ENCODE results near the gene PDK1.

- TF ChIP-seq POLR2A (IDR thresholded peaks at IDR 0.05; ENCODE audit: low read depth, low read length) (no peak), POLR2AphosphoS5 (IDR thresholded peaks at IDR 0.05; ENCODE audit: low read depth, low read length) (no peak), POU2F2 (IDR thresholded peaks at IDR 0.05; ENCODE audit: low read depth, low read length) (no peak)
These were observed 83.9 kb downstream of the PDK1 start for GRCh38 chr2:172639823-172640222.

All from GM12891 (cell line).